ENCODE results near the gene SLC39A11.
A peak's percentile ranks its signal among the peaks of the same experiment; 100 is the strongest.

SLC39A11 gene

DNA sequence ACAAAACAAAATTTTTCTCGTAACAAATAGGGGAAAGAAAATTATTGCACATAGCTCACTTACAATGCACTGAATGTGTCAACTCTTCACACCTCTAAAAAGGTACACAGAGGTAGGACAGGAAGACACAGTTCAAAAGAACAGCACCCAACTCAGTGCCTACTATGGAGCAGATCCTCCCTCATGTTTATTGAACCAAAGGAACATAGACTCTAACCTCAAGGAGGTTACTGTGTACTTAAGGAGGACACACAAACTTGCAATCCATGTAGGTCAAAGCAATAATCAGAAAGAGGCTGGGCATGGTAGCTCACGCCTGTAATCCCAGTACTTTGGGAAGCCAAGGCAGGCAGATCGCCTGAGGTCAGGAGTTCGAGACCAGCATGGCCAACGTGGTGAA, 50.3 kb downstream of the SLC39A11 start:
- peaks cover 9% of the 10 kb centered on the region for H3K4me1 Mint-ChIP-seq
- H3K9me3 Mint-ChIP-seq, result peaks cover 36% of the 10 kb centered on the region
- no peak overlapping the region for H3K27ac Mint-ChIP-seq
- TF ChIP-seq, protein P1, sequence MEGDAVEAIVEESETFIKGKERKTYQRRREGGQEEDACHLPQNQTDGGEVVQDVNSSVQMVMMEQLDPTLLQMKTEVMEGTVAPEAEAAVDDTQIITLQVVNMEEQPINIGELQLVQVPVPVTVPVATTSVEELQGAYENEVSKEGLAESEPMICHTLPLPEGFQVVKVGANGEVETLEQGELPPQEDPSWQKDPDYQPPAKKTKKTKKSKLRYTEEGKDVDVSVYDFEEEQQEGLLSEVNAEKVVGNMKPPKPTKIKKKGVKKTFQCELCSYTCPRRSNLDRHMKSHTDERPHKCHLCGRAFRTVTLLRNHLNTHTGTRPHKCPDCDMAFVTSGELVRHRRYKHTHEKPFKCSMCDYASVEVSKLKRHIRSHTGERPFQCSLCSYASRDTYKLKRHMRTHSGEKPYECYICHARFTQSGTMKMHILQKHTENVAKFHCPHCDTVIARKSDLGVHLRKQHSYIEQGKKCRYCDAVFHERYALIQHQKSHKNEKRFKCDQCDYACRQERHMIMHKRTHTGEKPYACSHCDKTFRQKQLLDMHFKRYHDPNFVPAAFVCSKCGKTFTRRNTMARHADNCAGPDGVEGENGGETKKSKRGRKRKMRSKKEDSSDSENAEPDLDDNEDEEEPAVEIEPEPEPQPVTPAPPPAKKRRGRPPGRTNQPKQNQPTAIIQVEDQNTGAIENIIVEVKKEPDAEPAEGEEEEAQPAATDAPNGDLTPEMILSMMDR (IDR thresholded peaks at IDR 0.05), result no peak
- peaks cover 22% of the 10 kb centered on the region for H3K36me3 Mint-ChIP-seq (ENCODE audit: low read depth)
- DNase-seq, result no peak
- H3K27me3 Mint-ChIP-seq (ENCODE audit: low read depth, poor library complexity), result no peaks in the 10 kb centered on the region
- H3K4me3 Mint-ChIP-seq, result no peak overlapping the region

DNA sequence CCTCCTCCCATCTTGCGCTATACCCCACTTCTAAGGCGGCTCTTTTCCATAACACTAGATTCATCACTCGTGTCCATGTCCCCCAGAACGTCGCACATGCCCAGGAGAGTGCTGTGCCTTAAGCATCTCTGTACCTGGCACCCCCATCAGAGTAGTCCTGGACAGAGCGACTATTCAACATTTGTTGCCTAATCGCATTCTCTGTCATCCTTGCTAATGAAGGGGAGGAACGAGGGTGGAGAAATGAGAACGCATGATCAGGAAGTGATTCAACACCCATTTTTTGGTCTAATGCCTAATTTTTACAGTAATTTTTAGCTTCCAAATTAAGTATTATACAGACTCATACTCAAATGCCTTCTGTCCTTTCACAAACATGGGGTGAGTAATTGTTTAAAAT, 53.2 kb downstream of the SLC39A11 start:
- Mint-ChIP-seq H3K27me3 (ENCODE audit: low read depth, poor library complexity) (no peaks in the 10 kb centered on the region), H3K27ac (no peak overlapping the region), H3K4me3 (no peak overlapping the region), H3K36me3 (ENCODE audit: low read depth) (peaks cover 22% of the 10 kb centered on the region), H3K9me3 (peaks cover 36% of the 10 kb centered on the region), H3K4me1 (peaks cover 9% of the 10 kb centered on the region)
- TF ChIP-seq, protein P1 (IDR thresholded peaks at IDR 0.05), result no peak
- DNase-seq, result no peak

DNA sequence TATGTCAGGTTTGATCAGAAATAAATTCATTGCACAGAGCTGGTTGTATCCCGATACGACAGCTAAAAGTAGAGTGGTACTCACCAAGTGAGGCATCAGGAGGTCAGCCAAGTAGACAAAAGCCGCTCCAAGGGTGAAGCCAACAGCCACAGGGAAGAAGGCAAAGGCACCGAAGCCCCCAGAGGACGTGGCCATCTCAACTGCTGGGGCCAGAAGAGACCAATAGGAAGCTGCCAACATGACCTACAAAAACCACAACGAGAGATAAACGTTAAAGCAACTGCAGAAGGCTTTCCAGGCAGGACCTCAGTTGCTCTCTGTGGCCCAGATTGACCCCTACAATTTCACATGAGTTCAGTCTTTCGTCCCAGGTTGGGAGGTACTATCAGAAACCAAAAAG, 61.0 kb downstream of the SLC39A11 start:
- TF ChIP-seq, protein P1 (IDR thresholded peaks at IDR 0.05), result no peak

DNA sequence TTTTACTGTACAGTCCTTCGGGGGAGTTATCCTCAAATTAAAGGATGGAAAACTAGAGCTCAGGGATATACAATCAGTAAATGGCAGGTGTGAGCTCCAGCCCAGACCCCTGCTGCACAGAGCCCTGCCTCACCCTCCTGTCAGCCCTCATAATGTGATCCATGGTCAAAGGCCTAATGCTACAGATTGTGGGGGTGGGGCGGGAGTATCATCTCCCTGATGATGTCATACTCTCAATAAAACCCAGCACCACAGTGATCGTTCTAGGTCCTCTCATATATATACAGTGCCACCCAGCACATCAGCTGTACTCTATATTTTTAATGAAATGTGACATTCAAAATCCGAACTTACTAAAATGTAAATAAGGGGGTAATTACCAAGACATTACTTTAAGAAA, 61.5 kb downstream of the SLC39A11 start:
- H3K36me3 Mint-ChIP-seq (ENCODE audit: low read depth), result no peaks in the 10 kb centered on the region
- no peaks in the 10 kb centered on the region for H3K9me3 Mint-ChIP-seq
- no peak overlapping the region for H3K4me3 Mint-ChIP-seq
- H3K4me1 Mint-ChIP-seq, result peaks cover 23% of the 10 kb centered on the region
- no peak for DNase-seq
- H3K27me3 Mint-ChIP-seq (ENCODE audit: low read depth, poor library complexity), result peaks cover 6% of the 10 kb centered on the region
- TF ChIP-seq, protein P1 (IDR thresholded peaks at IDR 0.05), result no peak
- peak overlapping the region; percentile 25 for H3K27ac Mint-ChIP-seq

More for the DNA sequence above, 61.0 kb downstream of the SLC39A11 start:
- Mint-ChIP-seq H3K9me3 (no peaks in the 10 kb centered on the region), H3K4me3 (no peak overlapping the region), H3K4me1 (peaks cover 23% of the 10 kb centered on the region), H3K27ac (no peak overlapping the region), H3K27me3 (ENCODE audit: low read depth, poor library complexity) (peaks cover 6% of the 10 kb centered on the region), H3K36me3 (ENCODE audit: low read depth) (no peaks in the 10 kb centered on the region)
- DNase-seq, result no peak

DNA sequence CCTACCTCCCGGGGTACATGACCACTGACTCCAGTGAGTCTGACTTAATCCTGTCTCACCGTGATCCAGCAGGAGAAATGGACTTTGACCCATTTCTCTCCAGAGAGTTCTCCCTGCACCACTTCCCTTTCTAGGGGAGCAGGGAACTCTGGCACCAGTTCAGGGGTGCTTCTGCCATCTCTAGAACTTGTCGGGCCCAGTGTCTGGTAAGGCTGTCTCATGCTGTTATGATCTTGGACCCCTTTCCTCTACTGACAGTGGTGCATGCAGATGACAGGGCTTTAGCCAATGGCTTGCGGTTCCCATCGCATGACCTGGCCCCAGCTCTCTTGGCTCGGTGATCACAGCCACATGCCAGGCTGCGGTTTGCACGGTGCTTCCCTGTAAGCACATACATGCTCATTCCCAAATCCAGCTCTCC, 62.0 kb downstream of the SLC39A11 start:
- TF ChIP-seq, protein P1 (IDR thresholded peaks at IDR 0.05), result no peak
- H3K36me3 Mint-ChIP-seq (ENCODE audit: low read depth), result no peaks in the 10 kb centered on the region
- DNase-seq, result no peak
- peaks cover 23% of the 10 kb centered on the region for H3K4me1 Mint-ChIP-seq
- H3K27ac Mint-ChIP-seq, result no peak overlapping the region
- H3K4me3 Mint-ChIP-seq, result no peak overlapping the region
- H3K9me3 Mint-ChIP-seq, result no peaks in the 10 kb centered on the region
- peaks cover 6% of the 10 kb centered on the region for H3K27me3 Mint-ChIP-seq (ENCODE audit: low read depth, poor library complexity)

DNA sequence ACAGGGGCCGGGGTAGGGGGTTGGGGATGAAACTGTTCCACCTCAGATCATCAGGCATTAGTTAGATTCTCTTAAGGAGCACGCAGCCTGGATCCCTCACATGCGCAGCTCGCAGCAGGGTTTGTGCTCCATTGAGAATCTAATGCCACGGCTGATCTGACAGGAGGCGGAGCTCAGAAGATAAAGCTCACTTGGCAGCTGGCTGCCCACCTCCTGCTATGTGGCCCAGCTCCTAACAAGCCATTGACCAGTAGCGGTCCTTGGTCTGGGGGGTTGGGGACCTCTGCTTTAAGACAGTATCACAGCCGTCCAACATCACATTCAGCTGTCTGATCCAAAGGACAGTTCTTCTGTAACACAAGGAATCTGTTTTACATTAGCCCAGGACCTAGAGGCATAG, 62.5 kb downstream of the SLC39A11 start:
- Mint-ChIP-seq H3K36me3 (ENCODE audit: low read depth) (no peaks in the 10 kb centered on the region), H3K4me3 (no peak overlapping the region), H3K9me3 (no peaks in the 10 kb centered on the region), H3K27me3 (ENCODE audit: low read depth, poor library complexity) (peaks cover 6% of the 10 kb centered on the region), H3K4me1 (peaks cover 23% of the 10 kb centered on the region), H3K27ac (no peak overlapping the region)
- DNase-seq, result no peak
- TF ChIP-seq, protein P1 (IDR thresholded peaks at IDR 0.05), result no peak
